Measurements from ENCODE around the gene WNT3. TPM values are rescaled to one million over a fixed set of nuclear protein-coding genes. Genes with fewer than 3 reads are reported as not detected.

The WNT3 gene
- total RNA-seq, 4 donors from 2014 or later: 0.83 to 10.1 (median 6.5) TPM

- no peak overlapping the region for H3K27ac ChIP-seq
- H3K4me3 ChIP-seq: no peak overlapping the region
- no peaks in the 10 kb centered on the region for H3K4me1 ChIP-seq
- TF ChIP-seq POLR2A (IDR thresholded peaks at IDR 0.05) (no peak), CTCF (IDR thresholded peaks at IDR 0.05) (no peak)
- H3K27me3 ChIP-seq: peaks cover 0 to 10% of the 10 kb centered on the region in 2 donors
- H3K9me3 ChIP-seq: no peaks in the 10 kb centered on the region
- H3K36me3 ChIP-seq: no peaks in the 10 kb centered on the region
- DNase-seq: no peak
These were observed 7.6 kb upstream of the WNT3 start for GRCh38 chr17:46826116-46826515.

DNA sequence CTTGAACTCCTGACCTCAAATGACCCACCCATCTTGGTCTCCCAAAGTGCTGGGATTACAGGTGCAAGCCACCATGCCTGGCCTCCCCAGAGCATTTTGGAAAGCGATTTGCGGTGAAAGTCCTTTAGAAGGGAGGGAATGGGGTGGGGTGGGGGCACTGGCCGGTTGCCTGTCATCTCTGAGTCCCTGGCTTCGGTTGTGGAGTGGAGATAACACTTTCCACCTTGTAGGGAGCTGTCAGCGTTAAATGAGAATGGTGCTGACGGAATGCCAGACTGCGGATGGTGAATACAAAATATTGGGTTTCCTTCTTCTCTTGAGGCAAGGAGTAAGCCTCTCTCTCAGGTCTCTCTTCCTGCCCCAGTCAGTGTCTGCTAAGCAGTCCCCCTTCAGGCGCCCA, 5.2 kb upstream of the WNT3 start:
- H3K27me3 ChIP-seq: peaks cover 0 to 29% of the 10 kb centered on the region in 2 donors
- H3K4me3 ChIP-seq: no peak overlapping the region
- no peaks in the 10 kb centered on the region for H3K9me3 ChIP-seq
- TF ChIP-seq POLR2A (IDR thresholded peaks at IDR 0.05) (no peak), CTCF (IDR thresholded peaks at IDR 0.05) (no peak)
- H3K27ac ChIP-seq: no peak overlapping the region
- peaks cover 0 to 14% (median 12%) of the 10 kb centered on the region in 4 donors for H3K4me1 ChIP-seq
- DNase-seq: no peak
- no peaks in the 10 kb centered on the region for H3K36me3 ChIP-seq

GRCh38 chr17:46822388-46822921, 4.0 kb upstream of the WNT3 start:
- no peaks in the 10 kb centered on the region for H3K9me3 ChIP-seq

DNA sequence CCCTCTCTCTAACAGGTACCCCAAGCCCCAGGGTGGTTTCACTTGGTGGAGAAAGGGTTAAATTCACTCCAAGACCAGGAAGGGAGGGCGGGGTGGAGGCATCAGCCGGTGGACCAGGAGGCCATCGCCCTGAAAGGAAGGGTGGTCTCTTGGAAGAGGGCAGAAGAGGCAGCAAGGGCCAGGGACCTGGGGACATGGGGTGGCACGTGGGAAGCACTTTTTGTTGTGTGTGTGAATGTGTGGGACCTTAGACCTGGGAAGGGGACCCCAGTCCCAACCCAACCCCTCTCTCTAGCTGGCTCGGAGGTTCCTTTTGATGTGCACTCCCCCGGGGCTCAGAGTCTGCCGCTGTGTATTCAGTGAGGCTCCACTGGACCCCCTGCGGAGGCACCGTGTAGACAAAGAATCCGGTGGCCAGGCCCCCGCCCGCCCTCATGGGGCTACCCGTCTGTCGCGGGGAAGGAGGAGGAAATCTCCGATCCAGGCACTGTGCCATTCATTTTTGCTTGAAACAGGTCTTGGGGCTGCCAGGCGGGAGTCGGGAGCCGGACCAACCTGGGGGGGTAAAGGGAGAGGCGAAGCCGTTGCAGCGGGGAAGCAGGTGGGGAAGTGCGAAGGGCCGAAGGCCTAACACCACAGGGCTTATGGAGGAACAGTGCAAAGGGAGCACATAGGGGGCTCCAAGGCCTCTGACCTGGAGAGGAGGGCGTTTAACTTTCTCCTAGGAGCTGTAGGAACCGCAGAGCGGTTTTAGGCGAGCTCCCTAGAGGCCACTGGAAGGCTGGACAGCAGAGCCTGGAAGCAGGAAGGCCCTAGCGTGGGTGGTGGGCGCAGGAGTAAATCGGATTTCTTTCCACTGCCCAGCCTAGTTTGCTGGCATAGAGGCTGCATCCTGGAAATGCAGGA, 3.2 kb upstream of the WNT3 start:
- Histone ChIP-seq H3K27me3 (peaks cover 0 to 48% of the 10 kb centered on the region in 2 donors), H3K27ac (no peak overlapping the region), H3K4me3 (no peak overlapping the region), H3K4me1 (peaks cover 0 to 20% (median 15%) of the 10 kb centered on the region in 4 donors), H3K9me3 (no peaks in the 10 kb centered on the region), H3K36me3 (no peaks in the 10 kb centered on the region)
- TF ChIP-seq CTCF (IDR thresholded peaks at IDR 0.05) (no peak), POLR2A (IDR thresholded peaks at IDR 0.05) (no peak)
- no peak for DNase-seq

More at GRCh38 chr17:46822388-46822921, 4.0 kb upstream of the WNT3 start:
- TF ChIP-seq CTCF (IDR thresholded peaks at IDR 0.05) (peak in 5 of 6 experiments; percentile 14 to 73 (median 57)), POLR2A (IDR thresholded peaks at IDR 0.05) (no peak)
- peak in 2 of 3 donors; percentile 64 to 68 for DNase-seq
- H3K4me1 ChIP-seq: peaks cover 0 to 20% (median 15%) of the 10 kb centered on the region in 4 donors
- H3K27me3 ChIP-seq: peaks cover 0 to 41% of the 10 kb centered on the region in 2 donors
- no peaks in the 10 kb centered on the region for H3K36me3 ChIP-seq
- no peak overlapping the region for H3K4me3 ChIP-seq
- H3K27ac ChIP-seq: no peak overlapping the region

DNA sequence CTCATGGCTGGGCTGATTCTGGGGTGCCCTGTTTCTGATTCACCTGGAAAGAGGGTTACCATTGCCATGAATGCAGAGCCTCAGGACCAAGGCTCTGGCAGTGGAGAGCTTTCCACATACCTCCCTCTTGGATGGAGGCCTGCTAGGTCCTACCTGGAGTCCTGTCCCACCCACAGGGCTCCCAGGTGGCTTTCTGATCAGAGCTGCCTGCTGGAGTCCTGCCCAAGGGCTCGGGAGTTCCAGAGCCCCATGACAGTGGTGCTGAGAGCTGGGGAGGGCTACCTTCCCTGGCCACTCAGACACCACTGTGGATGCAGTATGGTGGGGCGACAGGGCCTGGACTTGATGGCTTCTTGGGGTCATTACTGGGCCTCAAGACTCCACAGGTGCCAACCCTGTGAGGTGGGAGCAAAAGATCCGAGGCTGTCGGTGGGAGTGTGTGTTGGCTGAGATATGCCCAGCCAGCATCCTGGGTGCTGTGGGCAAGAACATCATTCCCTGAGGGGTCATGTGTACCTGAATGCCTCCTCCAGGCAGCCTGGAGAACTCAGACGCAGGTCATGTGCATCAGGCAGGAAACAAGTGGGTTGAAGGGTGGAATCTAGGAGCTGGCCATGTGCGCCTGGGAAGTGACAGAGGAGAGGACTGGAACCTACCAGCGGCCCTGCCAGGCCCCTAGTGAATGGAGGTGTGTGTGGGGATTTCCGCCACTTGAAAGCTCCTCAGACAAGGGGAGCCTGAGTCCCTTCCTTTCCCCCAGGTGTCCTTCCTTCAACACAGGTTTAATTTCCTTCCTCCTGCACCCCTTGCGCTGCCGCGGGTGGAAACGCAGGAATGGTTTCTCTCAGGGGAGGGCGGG, 2.3 kb upstream of the WNT3 start:
- Histone ChIP-seq H3K27ac (no peak overlapping the region), H3K9me3 (no peaks in the 10 kb centered on the region), H3K4me3 (no peak overlapping the region), H3K4me1 (peaks cover 0 to 20% (median 15%) of the 10 kb centered on the region in 4 donors), H3K36me3 (no peaks in the 10 kb centered on the region), H3K27me3 (peaks cover 0 to 49% of the 10 kb centered on the region in 2 donors)
- DNase-seq: no peak
- TF ChIP-seq CTCF (IDR thresholded peaks at IDR 0.05) (no peak), POLR2A (IDR thresholded peaks at IDR 0.05) (no peak)

Measured in Peyer's patch (tissue), 4 donors.